GM18519 (cell line): ENCODE results near the gene LBHD2.
"Not testable (repeated sequence)": the region's sequence is repeated elsewhere in the genome, so short reads cannot be mapped to it uniquely, and the experiment has no call there.

Experiments used
- ATAC-seq: cut with Tn5 transposase; IDR thresholded peaks from one replicate; pipeline ENCODE4 v1.9.1; 2021; ENCODE audit warnings: mild to moderate bottlenecking, moderate library complexity; ENCODE audit not compliant: unreplicated experiment, low FRiP score

LBHD2 gene

GRCh38 chr14:103117499-103117898, 33.5 kb downstream of the LBHD2 start:
- not testable (repeated sequence) for ATAC-seq

- no peak for ATAC-seq
Measured at GRCh38 chr14:103118018-103118662, 34.1 kb downstream of the LBHD2 start.

GRCh38 chr14:103118663-103119404, 34.8 kb downstream of the LBHD2 start:
- ATAC-seq, result no peak

GRCh38 chr14:103119527-103119926, 35.5 kb downstream of the LBHD2 start:
- not testable (repeated sequence) for ATAC-seq

GRCh38 chr14:103121121-103121845, 37.3 kb downstream of the LBHD2 start:
- ATAC-seq, result no peak

GRCh38 chr14:103121846-103122584, 38.0 kb downstream of the LBHD2 start:
- ATAC-seq, result no peak

GRCh38 chr14:103122585-103122946, 38.6 kb downstream of the LBHD2 start:
- no peak for ATAC-seq

GRCh38 chr14:103122947-103123633, 39.1 kb downstream of the LBHD2 start, which contains the start of gene TNFAIP2:
TNFAIP2 (plus strand) TSS chr14:103123461; CDS start chr14:103126458, 2,997 bp downstream.
- ATAC-seq, result no peak

- no peak for ATAC-seq
Measured at GRCh38 chr14:103123634-103124500, 39.9 kb downstream of the LBHD2 start.

- ATAC-seq, result no peak
Measured at GRCh38 chr14:103124501-103125001, 40.5 kb downstream of the LBHD2 start.

GRCh38 chr14:103125098-103126070, 41.4 kb downstream of the LBHD2 start:
- no peak for ATAC-seq

GRCh38 chr14:103126088-103126872, 42.3 kb downstream of the LBHD2 start:
- no peak for ATAC-seq

GRCh38 chr14:103126873-103127304, 42.9 kb downstream of the LBHD2 start:
- ATAC-seq, result no peak

- ATAC-seq, result no peak
Measured at GRCh38 chr14:103127356-103127755, 43.3 kb downstream of the LBHD2 start.

- no peak for ATAC-seq
Measured at GRCh38 chr14:103127861-103128598, 44.0 kb downstream of the LBHD2 start.

GRCh38 chr14:103128631-103129300, 44.8 kb downstream of the LBHD2 start:
- ATAC-seq, result no peak
